H9 (cell line): ENCODE results near the gene SPC24. TPM values are rescaled to one million over a fixed set of nuclear protein-coding genes. Genes with fewer than 3 reads are reported as not detected.

Experiments
- DNase-seq: peaks from one replicate; pipeline ENCODE4 v3.0.0-alpha.2; 2017
- H2AFZ ChIP-seq: one replicate; pipeline ENCODE4 v1.6.1; 2013; ENCODE audit warnings: mild to moderate bottlenecking, low read length, control low read depth, moderate library complexity
- H2AK5ac ChIP-seq: 2 replicates; pipeline ENCODE4 v1.6.1; 2013; ENCODE audit warnings: low read length, control low read depth, mixed read lengths; ENCODE audit not compliant: insufficient read length
- H2BK120ac ChIP-seq: one replicate; pipeline ENCODE4 v1.6.1; 2013; ENCODE audit warnings: low read depth, mild to moderate bottlenecking, low read length, control low read depth, inconsistent platforms; ENCODE audit not compliant: poor library complexity, severe bottlenecking
- H2BK12ac ChIP-seq: 2 replicates; pipeline ENCODE4 v1.6.1; 2013; ENCODE audit warnings: low read length, control low read depth, mixed read lengths, low read depth; ENCODE audit not compliant: insufficient read length
- H2BK15ac ChIP-seq: 2 replicates; pipeline ENCODE4 v1.6.1; 2013; ENCODE audit warnings: low read depth, low read length, control low read depth
- H2BK20ac ChIP-seq: one replicate; pipeline ENCODE4 v1.6.1; 2013; ENCODE audit warnings: low read depth, mild to moderate bottlenecking, low read length, control low read depth, inconsistent platforms; ENCODE audit not compliant: poor library complexity, severe bottlenecking
- H2BK5ac ChIP-seq: 2 replicates; pipeline ENCODE4 v1.6.1; 2013; ENCODE audit warnings: low read length, control low read depth, mixed read lengths; ENCODE audit not compliant: insufficient read length
- H3K14ac ChIP-seq: 2 replicates; pipeline ENCODE4 v1.6.1; 2013; ENCODE audit warnings: low read length, control low read depth; ENCODE audit not compliant: insufficient read depth
- H3K18ac ChIP-seq: 2 replicates; pipeline ENCODE4 v1.6.1; 2013; ENCODE audit warnings: low read depth, mild to moderate bottlenecking, mixed read lengths, low read length, control low read depth; ENCODE audit not compliant: insufficient read length
- H3K23ac ChIP-seq: 2 replicates; pipeline ENCODE4 v1.6.1; 2013; ENCODE audit warnings: low read length, control low read depth, mixed read lengths, low read depth; ENCODE audit not compliant: insufficient read length
- H3K23me2 ChIP-seq: 2 replicates; pipeline ENCODE4 v1.6.1; 2013; ENCODE audit warnings: low read depth, mild to moderate bottlenecking, mixed read lengths, low read length, control low read depth; ENCODE audit not compliant: insufficient read length, poor library complexity, severe bottlenecking
- H3K27ac ChIP-seq: 2 replicates; pipeline ENCODE4 v1.5.1; 2013; ENCODE audit warnings: low read length, control low read depth, mixed read lengths, low read depth; ENCODE audit not compliant: insufficient read length
- H3K27me3 ChIP-seq: 2 replicates; pipeline ENCODE4 v1.6.1; 2013; ENCODE audit warnings: low read length, control low read depth, inconsistent platforms; ENCODE audit not compliant: insufficient read depth
- H3K4ac ChIP-seq: 2 replicates; pipeline ENCODE4 v1.6.1; 2013; ENCODE audit warnings: low read depth, mild to moderate bottlenecking, control low read depth, inconsistent platforms, low read length, moderate library complexity
- H3K4me1 ChIP-seq: 2 replicates; pipeline ENCODE4 v1.6.1; 2013; ENCODE audit warnings: low read length, control low read depth, inconsistent platforms; ENCODE audit not compliant: insufficient read depth
- H3K4me2 ChIP-seq: 2 replicates; pipeline ENCODE4 v1.6.1; 2013; ENCODE audit warnings: low read length, control low read depth, mixed read lengths; ENCODE audit not compliant: insufficient read length, insufficient read depth
- H3K56ac ChIP-seq: 2 replicates; pipeline ENCODE4 v1.6.1; 2013; ENCODE audit warnings: low read depth, mild to moderate bottlenecking, mixed read lengths, low read length, control low read depth; ENCODE audit not compliant: insufficient read length
- H3K79me1 ChIP-seq: 2 replicates; pipeline ENCODE4 v1.6.1; 2013; ENCODE audit warnings: low read depth, mild to moderate bottlenecking, moderate library complexity, low read length, control low read depth, inconsistent platforms; ENCODE audit not compliant: insufficient read depth, poor library complexity, severe bottlenecking
- H3K79me2 ChIP-seq: 2 replicates; pipeline ENCODE4 v1.6.1; 2013; ENCODE audit warnings: low read length, control low read depth, inconsistent platforms; ENCODE audit not compliant: insufficient read depth
- H3K9ac ChIP-seq: 2 replicates; pipeline ENCODE4 v1.6.1; 2013; ENCODE audit warnings: low read length, control low read depth, mixed read lengths; ENCODE audit not compliant: insufficient read length; ENCODE audit errors: extremely low read depth
- H3K9me3 ChIP-seq: one replicate; pipeline ENCODE4 v1.6.1; 2013; ENCODE audit warnings: low read depth, low read length, inconsistent platforms; ENCODE audit not compliant: control insufficient read depth
- H3T11ph ChIP-seq: one replicate; pipeline ENCODE4 v1.6.1; 2013; ENCODE audit warnings: mild to moderate bottlenecking, low read length, control low read depth, inconsistent platforms
- H4K20me1 ChIP-seq: one replicate; pipeline ENCODE4 v1.6.1; 2013; ENCODE audit not compliant: control insufficient read depth, insufficient read length, insufficient read depth
- H4K5ac ChIP-seq: 2 replicates; pipeline ENCODE4 v1.6.1; 2013; ENCODE audit warnings: low read depth, mild to moderate bottlenecking, mixed read lengths, low read length, control low read depth; ENCODE audit not compliant: insufficient read length
- H4K8ac ChIP-seq: replicated peaks from 2 replicates; pipeline ENCODE4 v1.6.1; 2013; ENCODE audit warnings: low read length, control low read depth, mixed read lengths, low read depth; ENCODE audit not compliant: insufficient read length
- H4K91ac ChIP-seq: 2 replicates; pipeline ENCODE4 v1.6.1; 2013; ENCODE audit warnings: low read depth, mild to moderate bottlenecking, moderate library complexity, mixed read lengths, low read length, control low read depth; ENCODE audit not compliant: insufficient read length
- H3K27ac Mint-ChIP-seq, 3 experiments: 2 replicates in 2 of 3; 3 replicates in 1 of 3; pipeline ENCODE4 v1.8.0; 2020 to 2021; ENCODE audit warnings: mixed read lengths in 3 of 3, mild to moderate bottlenecking in 1 of 3, moderate library complexity in 1 of 3
- H3K27me3 Mint-ChIP-seq: 2 replicates; pipeline ENCODE4 v1.8.0; 2021; ENCODE audit warnings: low read depth, mild to moderate bottlenecking, moderate library complexity, mixed read lengths
- H3K36me3 Mint-ChIP-seq, 3 experiments: 2 replicates in 2 of 3; 3 replicates in 1 of 3; pipeline ENCODE4 v1.8.0; 2020 to 2021; ENCODE audit warnings: low read depth in 3 of 3, mixed read lengths in 3 of 3; ENCODE audit not compliant: insufficient read depth in 1 of 3
- H3K4me1 Mint-ChIP-seq, 2 experiments: 2 replicates each; pipeline ENCODE4 v1.8.0; 2020; ENCODE audit warnings: mixed read lengths in 2 of 2
- H3K4me3 Mint-ChIP-seq, 2 experiments: 2 replicates in 1 of 2; 3 replicates in 1 of 2; pipeline ENCODE4 v1.8.0; 2020 to 2021; ENCODE audit warnings: mild to moderate bottlenecking in 2 of 2, mixed read lengths in 2 of 2, moderate library complexity in 1 of 2
- H3K9me3 Mint-ChIP-seq, 2 experiments: 2 replicates in 1 of 2; 3 replicates in 1 of 2; pipeline ENCODE4 v1.8.0; 2020; ENCODE audit warnings: mild to moderate bottlenecking in 2 of 2, mixed read lengths in 2 of 2, moderate library complexity in 1 of 2
- CTCF ChIP-seq: fragments of 200-600 bp; sonication (generic); conservative IDR thresholded peaks from 3 replicates; pipeline ENCODE4 v1.8.0; 2021; ENCODE audit warnings: antibody characterized with exemption, mild to moderate bottlenecking
- WGBS: extraction: QIAGEN DNeasy Blood & Tissue Kit; methylation state at CpG from one replicate; pipeline ENCODE4 v1.1.7; 2013; ENCODE audit warnings: missing lambda C conversion rate, low lambda C conversion rate, mixed read lengths; ENCODE audit not compliant: insufficient read length; ENCODE audit errors: extremely low coverage; 5-methylcytosine and 5-hydroxymethylcytosine counted together
- total RNA-seq: library from RNA; stranded (reverse); gene quantifications from 2 replicates; pipeline ENCODE4 v1.2.1, GENCODE V29; 2021

SPC24 gene
- total RNA-seq, 1 experiment from 2014 or later = 51.5 TPM

- Histone ChIP-seq H3K27me3 (no peaks in the 10 kb centered on the region), H3T11ph (no peak overlapping the region), H3K79me1 (no peaks in the 10 kb centered on the region), H4K8ac (no peak overlapping the region), H4K91ac (no peak overlapping the region), H3K18ac (no peak overlapping the region), H3K27ac (no peak overlapping the region), H4K5ac (no peak overlapping the region), H3K4me1 (no peaks in the 10 kb centered on the region), H3K4me2 (no peak overlapping the region), H3K79me2 (no peaks in the 10 kb centered on the region), H2BK20ac (no peak overlapping the region), H3K4ac (no peak overlapping the region), H2BK12ac (no peak overlapping the region), H2AK5ac (no peak overlapping the region), H3K9ac (no peak overlapping the region), H3K14ac (no peak overlapping the region), H3K23ac (no peak overlapping the region), H2BK5ac (no peak overlapping the region), H3K23me2 (no peaks in the 10 kb centered on the region), H4K20me1 (no peaks in the 10 kb centered on the region), H2AFZ (no peak overlapping the region), H3K9me3 (no peaks in the 10 kb centered on the region), H3K56ac (no peak overlapping the region), H2BK15ac (no peak overlapping the region), H2BK120ac (no peak overlapping the region)
- Mint-ChIP-seq H3K27me3 (no peaks in the 10 kb centered on the region), H3K4me3 (no peak overlapping the region), H3K9me3 (no peaks in the 10 kb centered on the region), H3K4me1 (no peaks in the 10 kb centered on the region), H3K36me3 (peaks cover 20 to 57% (median 53%) of the 10 kb centered on the region in 3 experiments; a peak in 6 of 7 replicates), H3K27ac (no peak overlapping the region)
- TF ChIP-seq CTCF = no peak
- DNase-seq = no peak
- no CpG with 5 or more reads among the region's 27 CpGs for WGBS
Measured at GRCh38 chr19:11174336-11174735, 18.8 kb upstream of the SPC24 start.
